Measurements from ENCODE around the gene CACNB3. TPM values are rescaled to one million over a fixed set of nuclear protein-coding genes. Genes with fewer than 3 reads are reported as not detected.

CACNB3 gene
- total and polyA plus RNA-seq, 2 of the 13 experiments (the other 11 are each of a cell fraction or from before 2014, with no cell fraction given): 0.29 to 0.54 TPM

DNA sequence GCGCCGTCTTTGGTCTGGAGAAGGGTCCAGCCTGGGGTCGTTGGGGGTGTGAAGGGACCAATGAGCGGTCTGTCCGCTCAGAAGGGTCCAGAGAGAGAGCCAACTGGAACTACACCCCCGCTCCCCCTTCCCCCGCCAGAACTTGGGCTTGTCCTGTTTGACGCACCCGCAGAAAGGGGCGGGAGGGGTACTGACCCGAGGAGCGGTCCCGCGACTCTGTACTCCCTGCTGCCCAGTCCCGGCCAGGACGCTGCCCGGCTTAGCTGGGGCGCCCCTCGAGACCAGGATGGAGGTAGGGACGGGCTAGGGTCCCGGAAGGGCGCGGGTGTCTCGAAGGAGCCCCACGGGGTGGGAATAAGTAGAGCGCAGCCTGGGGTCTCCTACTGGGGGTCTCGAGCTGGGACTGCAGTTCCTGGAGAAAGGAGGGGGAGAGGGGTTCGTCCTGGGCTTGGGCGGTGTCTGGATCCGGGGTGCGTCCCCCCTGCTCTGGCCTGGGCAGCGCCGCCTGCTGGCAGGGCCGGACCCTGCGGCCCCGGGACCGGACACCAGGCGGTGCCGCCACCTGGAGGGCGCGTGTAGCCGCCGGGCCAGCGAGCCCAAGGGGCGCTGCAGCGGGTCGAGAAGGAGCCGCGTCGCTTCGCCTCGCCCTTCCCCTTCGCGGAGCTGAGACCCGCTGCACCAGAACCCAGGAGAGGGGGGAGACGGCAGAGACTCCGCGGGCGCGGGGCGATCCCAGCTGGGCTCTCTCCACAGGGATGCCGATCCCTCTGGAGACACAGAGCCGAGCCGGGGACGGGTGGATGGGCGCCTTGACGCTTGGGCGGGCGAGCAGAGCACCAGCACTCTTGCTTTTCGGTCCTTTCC lies 3.8 kb upstream of the CACNB3 start (continued):
- TF ChIP-seq, protein P1, sequence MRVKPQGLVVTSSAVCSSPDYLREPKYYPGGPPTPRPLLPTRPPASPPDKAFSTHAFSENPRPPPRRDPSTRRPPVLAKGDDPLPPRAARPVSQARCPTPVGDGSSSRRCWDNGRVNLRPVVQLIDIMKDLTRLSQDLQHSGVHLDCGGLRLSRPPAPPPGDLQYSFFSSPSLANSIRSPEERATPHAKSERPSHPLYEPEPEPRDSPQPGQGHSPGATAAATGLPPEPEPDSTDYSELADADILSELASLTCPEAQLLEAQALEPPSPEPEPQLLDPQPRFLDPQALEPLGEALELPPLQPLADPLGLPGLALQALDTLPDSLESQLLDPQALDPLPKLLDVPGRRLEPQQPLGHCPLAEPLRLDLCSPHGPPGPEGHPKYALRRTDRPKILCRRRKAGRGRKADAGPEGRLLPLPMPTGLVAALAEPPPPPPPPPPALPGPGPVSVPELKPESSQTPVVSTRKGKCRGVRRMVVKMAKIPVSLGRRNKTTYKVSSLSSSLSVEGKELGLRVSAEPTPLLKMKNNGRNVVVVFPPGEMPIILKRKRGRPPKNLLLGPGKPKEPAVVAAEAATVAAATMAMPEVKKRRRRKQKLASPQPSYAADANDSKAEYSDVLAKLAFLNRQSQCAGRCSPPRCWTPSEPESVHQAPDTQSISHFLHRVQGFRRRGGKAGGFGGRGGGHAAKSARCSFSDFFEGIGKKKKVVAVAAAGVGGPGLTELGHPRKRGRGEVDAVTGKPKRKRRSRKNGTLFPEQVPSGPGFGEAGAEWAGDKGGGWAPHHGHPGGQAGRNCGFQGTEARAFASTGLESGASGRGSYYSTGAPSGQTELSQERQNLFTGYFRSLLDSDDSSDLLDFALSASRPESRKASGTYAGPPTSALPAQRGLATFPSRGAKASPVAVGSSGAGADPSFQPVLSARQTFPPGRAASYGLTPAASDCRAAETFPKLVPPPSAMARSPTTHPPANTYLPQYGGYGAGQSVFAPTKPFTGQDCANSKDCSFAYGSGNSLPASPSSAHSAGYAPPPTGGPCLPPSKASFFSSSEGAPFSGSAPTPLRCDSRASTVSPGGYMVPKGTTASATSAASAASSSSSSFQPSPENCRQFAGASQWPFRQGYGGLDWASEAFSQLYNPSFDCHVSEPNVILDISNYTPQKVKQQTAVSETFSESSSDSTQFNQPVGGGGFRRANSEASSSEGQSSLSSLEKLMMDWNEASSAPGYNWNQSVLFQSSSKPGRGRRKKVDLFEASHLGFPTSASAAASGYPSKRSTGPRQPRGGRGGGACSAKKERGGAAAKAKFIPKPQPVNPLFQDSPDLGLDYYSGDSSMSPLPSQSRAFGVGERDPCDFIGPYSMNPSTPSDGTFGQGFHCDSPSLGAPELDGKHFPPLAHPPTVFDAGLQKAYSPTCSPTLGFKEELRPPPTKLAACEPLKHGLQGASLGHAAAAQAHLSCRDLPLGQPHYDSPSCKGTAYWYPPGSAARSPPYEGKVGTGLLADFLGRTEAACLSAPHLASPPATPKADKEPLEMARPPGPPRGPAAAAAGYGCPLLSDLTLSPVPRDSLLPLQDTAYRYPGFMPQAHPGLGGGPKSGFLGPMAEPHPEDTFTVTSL (CRISPR knock-in tag; IDR thresholded peaks at IDR 0.05; ENCODE audit: borderline replicate concordance): no peak
- TF ChIP-seq, protein P2, sequence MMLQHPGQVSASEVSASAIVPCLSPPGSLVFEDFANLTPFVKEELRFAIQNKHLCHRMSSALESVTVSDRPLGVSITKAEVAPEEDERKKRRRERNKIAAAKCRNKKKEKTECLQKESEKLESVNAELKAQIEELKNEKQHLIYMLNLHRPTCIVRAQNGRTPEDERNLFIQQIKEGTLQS (CRISPR knock-in tag; IDR thresholded peaks at IDR 0.05): peak; percentile 33; the same call in 1 of the 2 replicates
- TF ChIP-seq, protein P3, sequence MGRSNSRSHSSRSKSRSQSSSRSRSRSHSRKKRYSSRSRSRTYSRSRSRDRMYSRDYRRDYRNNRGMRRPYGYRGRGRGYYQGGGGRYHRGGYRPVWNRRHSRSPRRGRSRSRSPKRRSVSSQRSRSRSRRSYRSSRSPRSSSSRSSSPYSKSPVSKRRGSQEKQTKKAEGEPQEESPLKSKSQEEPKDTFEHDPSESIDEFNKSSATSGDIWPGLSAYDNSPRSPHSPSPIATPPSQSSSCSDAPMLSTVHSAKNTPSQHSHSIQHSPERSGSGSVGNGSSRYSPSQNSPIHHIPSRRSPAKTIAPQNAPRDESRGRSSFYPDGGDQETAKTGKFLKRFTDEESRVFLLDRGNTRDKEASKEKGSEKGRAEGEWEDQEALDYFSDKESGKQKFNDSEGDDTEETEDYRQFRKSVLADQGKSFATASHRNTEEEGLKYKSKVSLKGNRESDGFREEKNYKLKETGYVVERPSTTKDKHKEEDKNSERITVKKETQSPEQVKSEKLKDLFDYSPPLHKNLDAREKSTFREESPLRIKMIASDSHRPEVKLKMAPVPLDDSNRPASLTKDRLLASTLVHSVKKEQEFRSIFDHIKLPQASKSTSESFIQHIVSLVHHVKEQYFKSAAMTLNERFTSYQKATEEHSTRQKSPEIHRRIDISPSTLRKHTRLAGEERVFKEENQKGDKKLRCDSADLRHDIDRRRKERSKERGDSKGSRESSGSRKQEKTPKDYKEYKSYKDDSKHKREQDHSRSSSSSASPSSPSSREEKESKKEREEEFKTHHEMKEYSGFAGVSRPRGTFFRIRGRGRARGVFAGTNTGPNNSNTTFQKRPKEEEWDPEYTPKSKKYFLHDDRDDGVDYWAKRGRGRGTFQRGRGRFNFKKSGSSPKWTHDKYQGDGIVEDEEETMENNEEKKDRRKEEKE (IDR thresholded peaks at IDR 0.05): no peak
- TF ChIP-seq TBX2 (CRISPR knock-in tag; IDR thresholded peaks at IDR 0.05; ENCODE audit: borderline replicate concordance) (peak; percentile 48), ZNF644 (CRISPR knock-in tag; IDR thresholded peaks at IDR 0.05; ENCODE audit: low read depth) (no peak), ZFP62 (CRISPR knock-in tag; IDR thresholded peaks at IDR 0.05) (no peak), ZSCAN30 (CRISPR knock-in tag; IDR thresholded peaks at IDR 0.05) (no peak)
- TF ChIP-seq, protein P4, sequence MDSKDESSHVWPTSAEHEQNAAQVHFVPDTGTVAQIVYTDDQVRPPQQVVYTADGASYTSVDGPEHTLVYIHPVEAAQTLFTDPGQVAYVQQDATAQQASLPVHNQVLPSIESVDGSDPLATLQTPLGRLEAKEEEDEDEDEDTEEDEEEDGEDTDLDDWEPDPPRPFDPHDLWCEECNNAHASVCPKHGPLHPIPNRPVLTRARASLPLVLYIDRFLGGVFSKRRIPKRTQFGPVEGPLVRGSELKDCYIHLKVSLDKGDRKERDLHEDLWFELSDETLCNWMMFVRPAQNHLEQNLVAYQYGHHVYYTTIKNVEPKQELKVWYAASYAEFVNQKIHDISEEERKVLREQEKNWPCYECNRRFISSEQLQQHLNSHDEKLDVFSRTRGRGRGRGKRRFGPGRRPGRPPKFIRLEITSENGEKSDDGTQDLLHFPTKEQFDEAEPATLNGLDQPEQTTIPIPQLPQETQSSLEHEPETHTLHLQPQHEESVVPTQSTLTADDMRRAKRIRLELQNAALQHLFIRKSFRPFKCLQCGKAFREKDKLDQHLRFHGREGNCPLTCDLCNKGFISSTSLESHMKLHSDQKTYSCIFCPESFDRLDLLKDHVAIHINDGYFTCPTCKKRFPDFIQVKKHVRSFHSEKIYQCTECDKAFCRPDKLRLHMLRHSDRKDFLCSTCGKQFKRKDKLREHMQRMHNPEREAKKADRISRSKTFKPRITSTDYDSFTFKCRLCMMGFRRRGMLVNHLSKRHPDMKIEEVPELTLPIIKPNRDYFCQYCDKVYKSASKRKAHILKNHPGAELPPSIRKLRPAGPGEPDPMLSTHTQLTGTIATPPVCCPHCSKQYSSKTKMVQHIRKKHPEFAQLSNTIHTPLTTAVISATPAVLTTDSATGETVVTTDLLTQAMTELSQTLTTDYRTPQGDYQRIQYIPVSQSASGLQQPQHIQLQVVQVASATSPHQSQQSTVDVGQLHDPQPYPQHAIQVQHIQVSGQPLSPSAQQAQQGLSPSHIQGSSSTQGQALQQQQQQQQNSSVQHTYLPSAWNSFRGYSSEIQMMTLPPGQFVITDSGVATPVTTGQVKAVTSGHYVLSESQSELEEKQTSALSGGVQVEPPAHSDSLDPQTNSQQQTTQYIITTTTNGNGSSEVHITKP (CRISPR knock-in tag; IDR thresholded peaks at IDR 0.05; ENCODE audit: low read depth): no peak
- TF ChIP-seq, protein P5, sequence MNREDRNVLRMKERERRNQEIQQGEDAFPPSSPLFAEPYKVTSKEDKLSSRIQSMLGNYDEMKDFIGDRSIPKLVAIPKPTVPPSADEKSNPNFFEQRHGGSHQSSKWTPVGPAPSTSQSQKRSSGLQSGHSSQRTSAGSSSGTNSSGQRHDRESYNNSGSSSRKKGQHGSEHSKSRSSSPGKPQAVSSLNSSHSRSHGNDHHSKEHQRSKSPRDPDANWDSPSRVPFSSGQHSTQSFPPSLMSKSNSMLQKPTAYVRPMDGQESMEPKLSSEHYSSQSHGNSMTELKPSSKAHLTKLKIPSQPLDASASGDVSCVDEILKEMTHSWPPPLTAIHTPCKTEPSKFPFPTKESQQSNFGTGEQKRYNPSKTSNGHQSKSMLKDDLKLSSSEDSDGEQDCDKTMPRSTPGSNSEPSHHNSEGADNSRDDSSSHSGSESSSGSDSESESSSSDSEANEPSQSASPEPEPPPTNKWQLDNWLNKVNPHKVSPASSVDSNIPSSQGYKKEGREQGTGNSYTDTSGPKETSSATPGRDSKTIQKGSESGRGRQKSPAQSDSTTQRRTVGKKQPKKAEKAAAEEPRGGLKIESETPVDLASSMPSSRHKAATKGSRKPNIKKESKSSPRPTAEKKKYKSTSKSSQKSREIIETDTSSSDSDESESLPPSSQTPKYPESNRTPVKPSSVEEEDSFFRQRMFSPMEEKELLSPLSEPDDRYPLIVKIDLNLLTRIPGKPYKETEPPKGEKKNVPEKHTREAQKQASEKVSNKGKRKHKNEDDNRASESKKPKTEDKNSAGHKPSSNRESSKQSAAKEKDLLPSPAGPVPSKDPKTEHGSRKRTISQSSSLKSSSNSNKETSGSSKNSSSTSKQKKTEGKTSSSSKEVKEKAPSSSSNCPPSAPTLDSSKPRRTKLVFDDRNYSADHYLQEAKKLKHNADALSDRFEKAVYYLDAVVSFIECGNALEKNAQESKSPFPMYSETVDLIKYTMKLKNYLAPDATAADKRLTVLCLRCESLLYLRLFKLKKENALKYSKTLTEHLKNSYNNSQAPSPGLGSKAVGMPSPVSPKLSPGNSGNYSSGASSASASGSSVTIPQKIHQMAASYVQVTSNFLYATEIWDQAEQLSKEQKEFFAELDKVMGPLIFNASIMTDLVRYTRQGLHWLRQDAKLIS (CRISPR knock-in tag; IDR thresholded peaks at IDR 0.05): no peak
